ENCODE results near the gene OR1F1.
"Not testable (repeated sequence)": the region's sequence is repeated elsewhere in the genome, so short reads cannot be mapped to it uniquely, and the experiment has no call there.

OR1F1 gene

DNA sequence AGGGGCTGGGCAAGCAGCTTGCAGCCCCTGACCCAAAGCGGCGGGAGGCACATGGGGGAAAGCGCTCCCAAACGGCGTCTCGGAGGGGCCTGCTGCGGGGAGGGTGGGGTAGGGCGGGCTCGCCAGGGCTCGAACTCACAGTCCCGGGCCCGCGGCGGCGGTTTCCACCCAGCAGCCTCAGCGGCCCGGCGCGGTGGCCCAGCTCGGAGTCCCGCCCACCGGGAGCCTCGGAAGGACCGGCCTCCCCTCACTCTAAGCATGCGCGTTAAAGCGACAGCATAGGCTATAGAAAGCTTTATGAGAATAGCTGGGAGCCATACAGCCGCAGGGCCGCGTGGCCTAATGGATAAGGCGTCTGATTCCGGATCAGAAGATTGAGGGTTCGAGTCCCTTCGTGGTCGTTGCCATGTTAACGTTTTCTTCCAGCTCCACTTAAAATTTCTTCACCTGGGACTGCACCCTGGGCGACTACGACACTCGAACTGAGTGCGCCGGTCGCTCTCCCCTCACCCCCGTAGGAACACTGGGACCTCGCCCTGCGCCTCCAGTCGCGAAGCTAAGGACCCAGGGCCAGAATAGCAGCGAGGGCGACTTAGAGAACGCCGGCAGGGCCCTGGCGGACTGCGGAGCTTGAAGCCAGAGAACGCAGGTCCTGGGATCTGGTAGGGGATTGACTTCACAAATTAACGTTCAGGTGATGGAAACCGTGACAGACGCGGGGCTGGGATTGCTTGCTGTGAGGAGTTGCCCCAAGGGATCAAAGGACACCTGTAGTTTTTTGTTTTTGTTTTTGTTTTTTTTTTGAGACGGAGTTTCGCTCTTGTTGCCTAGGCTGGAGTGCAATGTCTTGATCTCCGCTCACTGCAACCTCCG is 37.4 kb upstream of the OR1F1 start:
- peak; percentile 99 for DNase-seq (ENCODE audit: low read depth)

- no peak for DNase-seq (ENCODE audit: low read depth)
Measured at GRCh38 chr16:3152027-3152276, 36.1 kb upstream of the OR1F1 start.

GRCh38 chr16:3152277-3152990 is 35.6 kb upstream of the OR1F1 start:
- peak; percentile 90 for DNase-seq (ENCODE audit: low read depth)

DNA sequence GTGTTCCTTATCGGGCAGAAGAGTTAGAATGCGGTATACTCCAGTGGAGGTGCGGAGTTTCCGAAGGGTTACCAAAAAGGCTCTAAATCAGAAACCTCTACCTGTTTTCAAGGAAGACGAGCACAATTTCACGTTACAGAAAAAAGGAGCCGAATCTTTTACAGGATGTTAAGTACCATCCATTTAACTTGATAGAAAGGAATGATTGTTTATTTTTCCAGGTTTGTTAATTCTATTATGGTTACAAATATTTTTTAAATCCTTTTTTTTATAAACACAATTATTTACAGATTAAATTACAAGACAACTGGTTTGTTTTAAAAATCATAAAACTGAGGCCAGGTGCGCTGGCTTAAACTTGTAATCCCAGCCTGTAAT is 35.0 kb upstream of the OR1F1 start:
- no peak for DNase-seq (ENCODE audit: low read depth)

GRCh38 chr16:3155181-3155580 is 32.8 kb upstream of the OR1F1 start:
- no peak for DNase-seq (ENCODE audit: low read depth)

DNA sequence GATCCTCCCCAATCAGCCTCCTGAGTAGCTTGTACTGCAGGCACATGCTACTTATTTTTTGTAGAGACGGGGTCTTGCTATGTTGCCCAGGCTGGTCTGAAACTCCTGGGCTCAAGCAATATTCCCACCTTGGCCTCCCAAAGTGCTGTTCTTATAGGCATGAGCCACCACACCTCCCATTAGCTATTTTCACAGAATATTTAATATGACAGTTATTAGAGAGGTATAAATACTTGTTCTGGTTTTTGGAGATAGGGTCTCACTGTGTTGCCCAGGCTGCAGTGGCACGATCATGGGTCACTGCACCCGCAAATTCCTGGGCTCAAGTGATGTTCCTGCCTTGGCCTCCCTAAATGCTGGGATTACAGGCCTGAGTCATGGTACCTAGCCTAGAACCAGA is 32.0 kb upstream of the OR1F1 start:
- DNase-seq (ENCODE audit: low read depth): no peak

DNA sequence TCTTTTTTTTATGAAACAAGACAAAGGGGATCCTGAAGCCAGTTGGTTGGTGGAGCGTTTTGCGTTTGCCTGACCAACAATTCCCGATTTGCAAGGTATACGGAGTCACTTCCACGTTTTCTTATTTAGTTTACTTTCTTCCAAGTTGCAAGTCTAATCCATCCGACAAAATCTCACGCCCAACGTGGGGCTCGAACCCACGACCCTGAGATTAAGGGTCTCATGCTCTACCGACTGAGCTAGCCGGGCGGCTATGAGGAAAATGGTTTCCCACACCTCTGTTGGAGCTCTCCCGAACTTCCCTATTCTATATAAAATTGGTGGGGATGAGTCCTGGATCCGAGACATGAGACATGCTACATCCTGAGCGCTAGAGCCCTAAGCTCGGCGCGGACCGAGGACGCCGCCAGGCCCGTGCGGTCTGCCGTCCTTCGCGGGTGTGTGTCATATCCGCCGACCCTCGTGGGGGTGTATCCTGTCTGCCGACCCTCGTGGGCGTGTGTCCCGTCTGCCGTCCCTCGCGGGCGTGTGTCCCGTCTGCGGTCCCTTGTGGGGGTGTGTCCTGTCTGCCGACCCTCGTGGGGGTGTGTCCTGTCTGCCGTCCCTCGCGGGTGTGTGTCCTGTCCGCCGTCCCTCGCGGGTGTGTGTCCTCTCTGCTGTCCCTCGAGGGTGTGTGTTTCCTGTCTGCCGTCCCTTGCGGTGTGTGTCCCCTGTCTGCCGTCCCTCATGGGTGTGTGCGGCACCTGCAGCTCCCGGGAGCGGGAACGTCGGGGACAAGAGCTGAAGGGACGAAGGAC is 30.6 kb upstream of the OR1F1 start:
- DNase-seq (ENCODE audit: low read depth): no peak

DNA sequence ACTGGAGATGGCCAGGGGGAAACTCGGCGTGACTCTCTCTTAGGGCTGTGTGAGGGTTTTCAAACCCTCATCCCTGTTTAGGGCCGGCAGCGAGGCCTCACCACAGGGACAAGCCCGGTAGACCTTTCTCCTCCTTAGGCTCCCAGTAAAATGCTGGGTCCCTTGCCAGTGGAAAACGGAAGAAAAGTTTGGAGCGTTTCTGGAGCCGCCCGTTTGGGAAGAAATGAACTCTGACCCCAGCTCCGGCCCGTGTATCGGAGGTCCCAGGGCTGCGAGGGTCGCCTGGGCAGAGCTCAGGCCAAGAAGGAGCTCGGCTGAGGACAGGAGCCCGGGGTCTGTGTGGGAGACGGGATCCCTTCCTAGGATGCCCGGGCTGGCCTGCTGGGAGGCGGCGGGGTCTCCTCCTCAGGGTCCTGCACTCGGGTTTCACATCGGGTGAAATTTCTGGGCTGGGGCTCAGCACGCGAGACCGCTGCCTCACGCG is 29.9 kb upstream of the OR1F1 start:
- no peak for DNase-seq (ENCODE audit: low read depth)

DNA sequence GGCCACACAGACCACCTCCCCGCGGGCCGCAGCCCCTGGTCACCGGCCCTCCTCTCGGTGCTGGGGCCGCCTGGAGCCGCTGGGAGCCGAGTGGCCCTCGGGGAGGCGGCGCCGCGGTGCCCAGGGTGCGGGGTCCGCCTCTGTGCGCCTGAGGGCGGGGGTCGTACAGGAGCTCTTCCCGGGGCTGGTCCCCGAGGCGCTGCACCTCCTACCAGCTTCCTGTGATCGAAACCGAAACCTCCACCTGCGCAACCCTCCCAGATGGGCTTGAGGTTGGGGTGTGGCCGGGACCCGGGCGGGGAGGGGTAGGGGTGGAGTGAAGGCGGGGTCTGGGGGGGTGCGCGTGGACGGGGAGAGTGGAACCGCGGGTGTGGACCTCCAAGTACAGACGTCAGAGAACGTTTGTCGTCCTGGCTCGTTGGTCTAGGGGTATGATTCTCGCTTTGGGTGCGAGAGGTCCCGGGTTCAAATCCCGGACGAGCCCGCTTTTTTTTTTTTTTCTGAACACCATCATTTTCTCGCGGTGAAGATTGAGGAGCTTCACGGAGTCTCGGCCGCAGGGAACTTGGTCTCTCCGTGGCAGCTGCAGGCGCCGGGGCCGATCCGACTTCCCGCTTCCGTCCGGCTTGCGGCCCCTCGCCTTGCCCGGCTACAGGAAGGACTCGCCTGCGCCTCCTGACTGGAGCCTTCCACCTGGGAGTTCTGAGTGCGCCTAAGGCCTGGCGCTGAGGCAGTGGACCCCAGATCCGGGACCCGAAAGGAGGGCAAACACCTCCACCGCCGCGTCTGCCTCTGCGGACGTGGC is 29.3 kb upstream of the OR1F1 start:
- peak; percentile 78 for DNase-seq (ENCODE audit: low read depth)

DNA sequence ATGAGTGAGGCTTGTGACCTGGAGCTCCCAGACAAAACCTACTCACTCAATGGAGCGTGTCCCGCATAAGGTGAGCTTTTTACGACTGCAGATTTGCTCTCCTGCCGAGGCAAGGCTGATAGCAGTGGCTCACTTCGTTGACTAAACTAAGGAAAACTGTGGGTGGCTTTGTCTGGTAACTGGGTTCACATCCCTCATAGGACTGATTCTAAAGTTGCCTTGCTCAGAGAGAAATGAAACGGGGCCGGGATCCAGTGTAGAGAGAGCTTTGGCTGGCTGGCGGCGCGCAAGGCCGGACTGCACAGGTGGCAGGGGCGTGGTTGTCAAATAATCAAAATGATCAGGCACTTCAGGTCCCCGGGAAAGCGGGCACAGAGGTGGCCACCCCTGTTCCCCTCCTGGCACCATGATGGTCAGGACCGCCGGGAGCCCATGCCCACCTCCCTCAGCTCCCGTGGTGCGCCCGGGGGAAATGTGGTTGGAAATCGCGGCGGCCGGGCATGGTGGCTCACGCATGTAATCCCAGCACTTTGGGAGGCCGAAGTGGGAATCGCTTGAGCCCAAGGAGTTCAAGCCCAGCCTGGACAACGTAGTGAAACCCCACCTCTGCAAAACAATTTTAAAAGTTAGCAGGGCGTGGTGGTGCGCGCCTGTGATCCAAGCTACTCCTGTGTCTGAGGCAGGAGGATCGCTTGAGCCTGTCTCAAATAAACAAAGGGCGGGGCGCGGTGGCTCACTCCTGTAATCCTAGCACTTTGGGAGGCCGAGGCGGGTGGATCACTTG is 26.6 kb upstream of the OR1F1 start:
- DNase-seq (ENCODE audit: low read depth): no peak

DNA sequence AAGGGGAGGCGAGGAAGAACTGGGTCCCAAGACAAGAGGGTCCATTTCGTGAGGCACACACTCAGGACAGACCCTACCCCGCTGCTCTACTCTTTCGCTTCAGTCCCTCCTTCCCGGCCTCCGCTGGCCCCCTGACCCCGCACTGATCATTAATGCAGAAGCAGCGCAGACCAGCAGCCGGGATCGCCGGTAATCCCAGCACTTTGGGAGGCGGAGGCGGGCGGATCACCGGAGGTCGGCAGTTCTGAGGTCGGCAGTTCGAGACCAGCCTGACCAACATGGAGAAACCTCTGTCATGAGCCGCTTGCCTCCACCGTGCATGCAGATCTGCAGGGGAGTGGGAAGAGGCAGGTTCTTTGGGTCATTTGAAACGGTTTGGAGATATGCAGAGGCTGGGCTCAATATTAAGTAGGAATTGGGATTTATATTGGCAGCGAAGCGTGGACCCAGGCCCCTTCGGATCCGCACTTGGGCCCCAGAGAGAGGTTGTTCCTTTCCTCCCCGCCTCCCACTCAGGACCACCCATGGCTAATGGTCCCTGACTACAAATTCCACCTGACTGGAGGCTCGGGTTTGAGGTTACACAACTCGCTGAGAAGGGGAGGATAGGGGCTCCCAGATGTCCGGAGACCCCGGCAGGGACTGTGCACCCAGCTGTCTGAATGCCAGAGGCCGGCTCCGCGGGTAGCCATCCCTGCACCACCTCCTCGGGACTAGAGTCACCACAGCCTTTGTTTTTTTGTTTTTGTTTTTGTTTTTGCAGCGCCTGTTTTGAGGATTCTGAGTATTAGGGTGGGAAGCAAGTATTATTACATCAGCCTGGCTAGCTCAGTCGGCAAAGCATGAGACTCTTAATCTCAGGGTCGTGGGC is 23.6 kb upstream of the OR1F1 start:
- DNase-seq (ENCODE audit: low read depth): no peak

- DNase-seq (ENCODE audit: low read depth): no peak
Measured at GRCh38 chr16:3165111-3165822, 22.7 kb upstream of the OR1F1 start.

GRCh38 chr16:3166505-3166886 is 21.5 kb upstream of the OR1F1 start:
- DNase-seq (ENCODE audit: low read depth): no peak

- not testable (repeated sequence) for DNase-seq (ENCODE audit: low read depth)
Measured at GRCh38 chr16:3168729-3169128, 19.3 kb upstream of the OR1F1 start.

DNA sequence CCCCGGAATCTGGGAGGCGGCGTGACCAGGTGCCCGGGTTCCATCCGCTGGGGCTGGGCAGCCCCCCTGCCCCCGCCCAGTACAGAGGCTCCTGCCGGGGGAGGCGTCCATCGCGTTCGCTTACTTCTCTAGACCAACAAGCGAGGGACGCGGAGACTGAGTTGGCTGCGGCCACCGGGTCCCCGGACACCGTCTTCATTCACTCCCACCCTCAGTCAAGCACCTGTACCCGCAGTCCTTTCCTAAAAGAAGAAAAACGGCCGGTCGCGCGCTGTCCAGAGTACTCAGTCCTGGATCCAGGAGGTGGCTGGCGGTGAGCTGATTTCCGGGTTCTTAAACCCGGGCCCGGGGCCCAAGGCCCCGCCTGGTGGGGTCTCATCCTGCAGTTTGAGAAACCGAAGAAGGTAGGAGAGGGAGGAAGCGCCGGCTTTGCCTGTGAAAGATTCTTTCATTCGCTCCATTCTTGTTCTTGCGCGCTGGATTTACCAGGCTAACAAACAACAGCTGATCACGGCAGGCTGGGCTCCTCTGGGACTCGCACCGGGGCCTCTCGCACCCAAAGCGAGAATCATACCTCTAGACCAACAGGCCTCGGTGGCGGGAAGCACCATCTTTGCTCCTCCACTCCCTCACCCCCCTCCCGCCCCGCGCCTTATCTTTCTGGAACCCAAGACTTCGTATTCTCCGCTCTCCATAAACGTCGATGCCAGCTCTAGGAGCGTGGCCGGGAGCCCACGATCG is 17.4 kb upstream of the OR1F1 start:
- DNase-seq (ENCODE audit: low read depth): peak; percentile 25

DNA sequence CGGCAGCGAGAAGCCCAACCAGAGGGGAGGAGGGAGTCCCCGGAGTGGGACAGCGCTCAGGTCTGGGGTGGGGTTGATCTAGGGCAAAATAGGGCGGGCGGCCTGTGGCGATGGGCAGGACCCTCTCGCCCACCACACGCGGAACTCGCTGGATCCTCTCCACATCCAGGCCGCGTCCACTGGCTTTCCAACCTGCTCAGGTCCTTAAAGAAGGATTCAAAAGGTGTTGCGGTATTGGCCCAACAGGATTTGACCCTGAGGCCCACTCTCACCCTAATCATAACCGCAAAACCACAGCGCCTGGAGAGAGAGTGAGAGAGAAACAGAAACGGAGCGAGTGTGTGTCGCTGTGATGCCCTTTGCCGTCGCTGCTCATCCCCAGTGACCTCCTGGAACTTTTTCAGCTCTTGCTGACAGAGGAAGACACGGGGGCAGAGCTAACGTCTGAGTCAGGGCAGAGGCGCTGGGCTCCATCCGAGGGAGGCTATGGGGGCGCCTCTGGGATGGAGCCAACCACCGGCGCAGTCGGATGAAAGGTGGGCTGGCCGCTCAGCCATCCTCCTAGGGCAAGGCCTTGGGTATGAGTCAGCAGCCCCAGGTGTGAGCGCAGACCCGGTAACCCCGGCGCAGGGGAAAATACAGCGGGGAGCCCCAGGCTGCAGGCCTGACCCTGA is 16.7 kb upstream of the OR1F1 start:
- DNase-seq (ENCODE audit: low read depth): peak; percentile 55

DNA sequence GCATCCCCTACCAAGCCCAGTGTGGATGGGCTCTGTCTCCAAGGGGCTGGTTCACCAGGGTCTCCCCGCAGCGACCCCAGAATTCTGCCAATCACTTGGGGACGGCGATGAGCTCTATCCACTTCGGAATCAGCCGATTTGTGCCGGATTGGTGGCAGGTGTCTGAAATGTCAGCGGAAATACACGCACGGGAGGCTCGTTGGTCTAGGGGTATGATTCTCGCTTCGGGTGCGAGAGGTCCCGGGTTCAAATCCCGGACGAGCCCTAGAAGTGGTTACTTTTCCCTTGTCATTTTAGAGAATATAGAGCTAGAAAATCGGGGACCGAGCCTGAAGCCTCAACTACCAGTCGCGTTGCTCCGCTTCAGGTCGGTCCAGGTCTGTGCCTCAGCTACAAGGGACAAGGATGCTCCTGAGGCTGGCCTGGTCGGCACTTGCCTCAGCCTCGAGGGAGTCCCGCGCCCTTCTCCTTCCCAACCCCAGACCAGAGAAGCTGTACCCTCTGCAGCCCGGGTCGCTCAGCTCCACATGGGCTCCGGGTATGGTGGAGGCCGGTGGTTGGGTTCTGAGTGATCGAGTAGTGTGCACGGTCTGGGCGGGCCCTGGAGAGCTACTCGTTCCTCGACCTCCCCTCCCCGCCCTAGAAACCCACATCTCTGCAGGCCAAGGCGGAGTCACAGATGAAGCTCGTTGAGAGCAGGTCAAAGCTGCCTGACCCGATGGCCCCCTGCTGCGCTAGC is 16.0 kb upstream of the OR1F1 start:
- DNase-seq (ENCODE audit: low read depth): peak; percentile 67

All from activated T-cell treated with anti-CD3 and anti-CD28 coated beads for 48 hours (primary cell).